H1 (cell line): ENCODE results near the gene GRIA4. TPM values are rescaled to one million over a fixed set of nuclear protein-coding genes. Genes with fewer than 3 reads are reported as not detected.

Experiments used
- EGR1 ChIP-seq: IDR thresholded peaks from 2 replicates; pipeline ENCODE4 v1.6.1; 2011; ENCODE audit warnings: low read depth, low read length, borderline replicate concordance
- HDAC6 ChIP-seq: IDR thresholded peaks from one replicate; pipeline ENCODE4 v1.7.1; 2012; ENCODE audit warnings: low read depth, mild to moderate bottlenecking, inconsistent platforms, low read length, moderate library complexity
- KDM4A ChIP-seq: IDR thresholded peaks from one replicate; pipeline ENCODE4 v1.7.1; 2012; ENCODE audit warnings: low read depth, mild to moderate bottlenecking, moderate library complexity, low read length, inconsistent platforms; ENCODE audit not compliant: severe bottlenecking
- polyA plus RNA-seq, 7 experiments: library from polyadenylated mRNA; depleted of rRNA in 3 of 7; stranded (reverse) in 5 of 7; unstranded in 2 of 7; fragments of >200 nt in 5 of 7; fragments of 200-250 nt in 2 of 7; gene quantifications; 1 replicate in 5 of 7; 2 replicates in 1 of 7; 4 replicates in 1 of 7; pipeline versions ENCODE4 v1.2.1 to v1.2.3, GENCODE V29; 2011 to 2013; ENCODE audit warnings: missing spikeins in 2 of 7, mixed read lengths in 2 of 7
- total RNA-seq: library from RNA; stranded (reverse); fragmentation: NEBNext Ultra II Directional; extraction: Animal tissue kit (Norgen Biotek cat#: 25700); gene quantifications from 2 replicates; pipeline ENCODE4 v1.2.1, GENCODE V29; 2021
- TF ChIP-seq, protein P1 (sequence below), 3 experiments: IDR thresholded peaks; 1 replicate in 2 of 3; 2 replicates in 1 of 3; pipeline versions ENCODE4 v1.5.1 to v1.6.1; 2011; ENCODE audit warnings: low read length in 3 of 3, mild to moderate bottlenecking in 3 of 3, inconsistent platforms in 2 of 3, low read depth in 1 of 3, moderate library complexity in 1 of 3; ENCODE audit not compliant: insufficient read depth in 1 of 3; ENCODE audit errors: control extremely low read depth in 1 of 3

GRIA4 gene
- total and polyA plus RNA-seq, 2 of the 8 experiments (the other 6 are each of a cell fraction or from before 2014, with no cell fraction given): 12.5 to 21.8 TPM

DNA sequence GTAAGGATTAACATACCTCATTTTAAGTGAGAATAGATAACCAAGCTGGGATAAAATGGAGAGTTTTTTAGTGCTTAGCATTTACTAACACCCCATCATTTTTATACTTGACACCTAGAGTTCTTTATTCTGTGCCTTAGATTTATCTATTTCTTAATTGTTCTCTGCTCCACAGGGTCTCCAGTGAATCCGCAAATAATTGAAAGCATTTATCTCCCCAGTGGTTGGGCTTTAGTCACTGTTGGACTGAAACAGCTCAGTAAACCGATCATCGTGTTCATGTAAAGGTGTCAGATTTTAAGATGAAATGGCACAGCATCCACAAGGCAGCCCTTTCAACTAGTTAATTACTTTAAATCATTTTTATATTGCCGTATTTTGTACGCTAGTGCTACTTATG, 17.8 kb upstream of the GRIA4 start (continued):
- TF ChIP-seq, protein P1, sequence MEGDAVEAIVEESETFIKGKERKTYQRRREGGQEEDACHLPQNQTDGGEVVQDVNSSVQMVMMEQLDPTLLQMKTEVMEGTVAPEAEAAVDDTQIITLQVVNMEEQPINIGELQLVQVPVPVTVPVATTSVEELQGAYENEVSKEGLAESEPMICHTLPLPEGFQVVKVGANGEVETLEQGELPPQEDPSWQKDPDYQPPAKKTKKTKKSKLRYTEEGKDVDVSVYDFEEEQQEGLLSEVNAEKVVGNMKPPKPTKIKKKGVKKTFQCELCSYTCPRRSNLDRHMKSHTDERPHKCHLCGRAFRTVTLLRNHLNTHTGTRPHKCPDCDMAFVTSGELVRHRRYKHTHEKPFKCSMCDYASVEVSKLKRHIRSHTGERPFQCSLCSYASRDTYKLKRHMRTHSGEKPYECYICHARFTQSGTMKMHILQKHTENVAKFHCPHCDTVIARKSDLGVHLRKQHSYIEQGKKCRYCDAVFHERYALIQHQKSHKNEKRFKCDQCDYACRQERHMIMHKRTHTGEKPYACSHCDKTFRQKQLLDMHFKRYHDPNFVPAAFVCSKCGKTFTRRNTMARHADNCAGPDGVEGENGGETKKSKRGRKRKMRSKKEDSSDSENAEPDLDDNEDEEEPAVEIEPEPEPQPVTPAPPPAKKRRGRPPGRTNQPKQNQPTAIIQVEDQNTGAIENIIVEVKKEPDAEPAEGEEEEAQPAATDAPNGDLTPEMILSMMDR (IDR thresholded peaks at IDR 0.05; ENCODE audit: control extremely low read depth in 1 of 3, insufficient read depth in 1 of 3, low read depth in 1 of 3, low read length in 3 of 3): no peak
- TF ChIP-seq HDAC6 (no peak), EGR1 (no peak), KDM4A (no peak)
- TF ChIP-seq, all 59 proteins: peak for 0
